B cell (primary cell): ENCODE data around the gene YY1. TPM values are rescaled to one million over a fixed set of nuclear protein-coding genes. Genes with fewer than 3 reads are reported as not detected.
A peak's percentile ranks its signal among the peaks of the same experiment; 100 is the strongest.

Source experiments
- ATAC-seq: fragments of 200-7000 bp; cut with Tn5 transposase; one replicate; pipeline ENCODE4 v1.10.0; 2021; ENCODE audit warnings: low read depth, mild to moderate bottlenecking, moderate number of reproducible peaks, moderate library complexity
- CTCF ChIA-PET: fragments of 350-600 bp; sonication (Branson Sonifier 250); formaldehyde crosslinking; loops from one replicate; lab custom pipeline; 2021; ENCODE audit warnings: antibody characterized with exemption, inconsistent platforms; lab: Charles Lee
- POLR2A ChIA-PET: fragments of 350-600 bp; sonication (Branson Sonifier 250); formaldehyde crosslinking; loops from one replicate; lab custom pipeline; 2021; ENCODE audit warnings: antibody characterized with exemption; lab: Charles Lee
- DNase-seq: peaks from one replicate; pipeline ENCODE4 v3.0.0; 2013
- H2AFZ ChIP-seq: 2 replicates; pipeline ENCODE4 v1.6.1; 2012; ENCODE audit warnings: mild to moderate bottlenecking, low read depth, low read length; ENCODE audit not compliant: insufficient read depth, poor library complexity, severe bottlenecking
- H3K27ac ChIP-seq, 2 donors: 1 replicate in 1 of 2; 2 replicates in 1 of 2; pipeline ENCODE4 v1.5.1; 2012 to 2013; ENCODE audit warnings: low read length in 2 of 2, mild to moderate bottlenecking in 2 of 2, moderate library complexity in 1 of 2
- H3K27me3 ChIP-seq, 4 experiments: fragments of 200-600 bp in 1 of 4; sonication (generic) in 1 of 4; replicated peaks in 1 of 4; 1 replicate in 2 of 4; 2 replicates in 2 of 4; pipeline versions ENCODE4 v1.6.1 to v1.7.0; 2013 to 2016; ENCODE audit warnings: low read length in 3 of 4, mild to moderate bottlenecking in 2 of 4, mixed read lengths in 1 of 4, moderate library complexity in 1 of 4; ENCODE audit not compliant: insufficient read depth in 4 of 4, control insufficient read depth in 3 of 4; ENCODE audit errors: control extremely low read depth in 1 of 4
- H3K36me3 ChIP-seq, 2 experiments: replicated peaks in 1 of 2; 1 replicate in 1 of 2; 2 replicates in 1 of 2; pipeline versions ENCODE4 v1.6.1 to v1.7.1; 2013; ENCODE audit warnings: low read length in 1 of 2; ENCODE audit not compliant: insufficient read depth in 2 of 2, control insufficient read depth in 1 of 2; ENCODE audit errors: control extremely low read depth in 1 of 2, extremely low read depth in 1 of 2
- H3K4me1 ChIP-seq, 2 donors: fragments of 200-600 bp in 1 of 2; sonication (generic) in 1 of 2; 1 replicate in 1 of 2; 2 replicates in 1 of 2; pipeline versions ENCODE4 v1.5.1 to v1.6.1; 2013 to 2017; ENCODE audit warnings: low read length in 2 of 2; ENCODE audit not compliant: control insufficient read depth in 2 of 2, insufficient read depth in 2 of 2
- H3K4me2 ChIP-seq: replicated peaks from 2 replicates; pipeline ENCODE3; 2012; ENCODE audit warnings: mild to moderate bottlenecking, low read depth, low read length; ENCODE audit not compliant: poor library complexity, severe bottlenecking
- H3K4me3 ChIP-seq, 5 experiments: fragments of 200-600 bp in 1 of 5; sonication (generic) in 1 of 5; 1 replicate in 3 of 5; 2 replicates in 2 of 5; pipeline versions ENCODE4 v1.5.1 to v1.7.0; 2011 to 2016; ENCODE audit warnings: low read length in 4 of 5, mild to moderate bottlenecking in 4 of 5, low read depth in 2 of 5, control low read depth in 1 of 5, moderate library complexity in 1 of 5; ENCODE audit not compliant: insufficient read depth in 1 of 5; ENCODE audit errors: control extremely low read depth in 1 of 5, extremely low read depth in 1 of 5
- H3K79me2 ChIP-seq: fragments of 200-600 bp; sonication (generic); one replicate; pipeline ENCODE4 v1.6.0; 2016; ENCODE audit warnings: low read length; ENCODE audit not compliant: control insufficient read depth, insufficient read depth
- H3K9ac ChIP-seq: fragments of 200-600 bp; sonication (generic); 2 replicates; pipeline ENCODE4 v1.6.1; 2017; ENCODE audit warnings: mild to moderate bottlenecking, low read length, moderate library complexity
- H3K9me3 ChIP-seq, 3 donors: one replicate each; pipeline versions ENCODE4 v1.6.1 to v1.7.1; 2013; ENCODE audit warnings: low read length in 2 of 3; ENCODE audit not compliant: control insufficient read depth in 2 of 3, insufficient read depth in 1 of 3; ENCODE audit errors: control extremely low read depth in 1 of 3
- H4K20me1 ChIP-seq: 2 replicates; pipeline ENCODE4 v1.6.0; 2012; ENCODE audit warnings: mild to moderate bottlenecking, low read length; ENCODE audit not compliant: insufficient read depth, control insufficient read depth, poor library complexity, severe bottlenecking
- H3K27ac Mint-ChIP-seq: one replicate; pipeline ENCODE4 v1.8.0; 2021; ENCODE audit warnings: mixed read lengths
- H3K27me3 Mint-ChIP-seq: one replicate; pipeline ENCODE4 v1.8.0; 2021; ENCODE audit warnings: mixed read lengths
- H3K4me1 Mint-ChIP-seq: one replicate; pipeline ENCODE4 v1.8.0; 2021; ENCODE audit warnings: mixed read lengths
- H3K4me3 Mint-ChIP-seq: one replicate; pipeline ENCODE4 v1.8.0; 2021; ENCODE audit warnings: mixed read lengths
- H3K9me3 Mint-ChIP-seq: one replicate; pipeline ENCODE4 v1.8.0; 2022; ENCODE audit warnings: mixed read lengths; ENCODE audit not compliant: insufficient read depth
- CTCF ChIP-seq: fragments of 200-600 bp; IDR thresholded peaks from one replicate; pipeline ENCODE4 v1.8.0; 2022; ENCODE audit warnings: antibody characterized with exemption, mild to moderate bottlenecking
- EZH2 ChIP-seq: IDR thresholded peaks from 2 replicates; pipeline ENCODE4 v1.6.1; 2012; ENCODE audit warnings: borderline replicate concordance, low read depth, mild to moderate bottlenecking, moderate library complexity, low read length; ENCODE audit not compliant: insufficient read depth, poor library complexity, severe bottlenecking
- WGBS: methylation state at CpG from one replicate; pipeline ENCODE4 v1.1.5; 2013; ENCODE audit warnings: missing lambda C conversion rate; ENCODE audit not compliant: insufficient coverage; 5-methylcytosine and 5-hydroxymethylcytosine counted together
- intact Hi-C: fragments of 100-400 bp; cut with micrococcal nuclease; formaldehyde crosslinking; loops from one replicate; pipeline ENCODE4 v1.10.0; 2022
- polyA plus RNA-seq: library from polyadenylated mRNA; depleted of rRNA; stranded (reverse); fragments of >200 nt; gene quantifications from 2 replicates; pipeline ENCODE4 v1.2.3, GENCODE V29; 2012
- total RNA-seq, 2 donors: library from RNA; stranded (reverse); fragments of 120-200 nt in 1 of 2; gene quantifications; 1 replicate in 1 of 2; 2 replicates in 1 of 2; pipeline versions ENCODE4 v1.2.3 to v1.2.4, GENCODE V29; 2013 to 2022

YY1 gene
- total and polyA plus RNA-seq, 2 donors (not counting 1 experiment from before 2014, with no cell fraction given) = 24.0 to 91.4 TPM

GRCh38 chr14:100293497-100294212 is 54.7 kb downstream of the YY1 start:
- no peak for TF ChIP-seq EZH2
- TF ChIP-seq CTCF = no peak
- H3K79me2 ChIP-seq = no peaks in the 10 kb centered on the region
- no peak overlapping the region for H3K4me3 ChIP-seq
- peak overlapping the region; percentile 74 for H3K4me3 Mint-ChIP-seq
- no peaks in the 10 kb centered on the region for H3K9me3 Mint-ChIP-seq
- no peaks in the 10 kb centered on the region for H3K27me3 ChIP-seq
- intact Hi-C loops = no loop called here
- H3K27ac ChIP-seq = no peak overlapping the region
- H3K27ac Mint-ChIP-seq = no peak overlapping the region
- H3K4me1 ChIP-seq = peaks cover 30 to 51% of the 10 kb centered on the region in 2 donors
- H3K27me3 Mint-ChIP-seq = no peaks in the 10 kb centered on the region
- H3K4me2 ChIP-seq = peak overlapping the region; percentile 26
- H3K9ac ChIP-seq = no peak overlapping the region
- ChIA-PET POLR2A (interaction anchor here (0.6 to 1.0 kb wide), 3 partner anchors 10 to 45 kb away, joined by 3 to 4 read pairs (median 4); no protein-coding TSS in a partner anchor), CTCF (interaction anchor here (0.8 to 5.5 kb wide), 6 partner anchors 10 to 84 kb away, joined by 3 to 51 read pairs (median 4); no protein-coding TSS in a partner anchor)
- no peaks in the 10 kb centered on the region for H3K9me3 ChIP-seq
- WGBS = 67% methylated on average over 10 of the region's 14 CpGs
- H4K20me1 ChIP-seq = no peaks in the 10 kb centered on the region
- DNase-seq = no peak
- peaks cover 47% of the 10 kb centered on the region for H3K4me1 Mint-ChIP-seq
- H2AFZ ChIP-seq = no peak overlapping the region
- ATAC-seq = no peak
- H3K36me3 ChIP-seq = no peaks in the 10 kb centered on the region
